HG03565 (cell line): ENCODE data around the gene MAEA.

Source experiments
- ATAC-seq: cut with Tn5 transposase; IDR thresholded peaks from one replicate; pipeline ENCODE4 v1.9.1; 2021; ENCODE audit warnings: mild to moderate bottlenecking, moderate library complexity; ENCODE audit not compliant: unreplicated experiment

MAEA gene

GRCh38 chr4:1349359-1350168 lies 59.9 kb downstream of the MAEA start:
- no peak for ATAC-seq

DNA sequence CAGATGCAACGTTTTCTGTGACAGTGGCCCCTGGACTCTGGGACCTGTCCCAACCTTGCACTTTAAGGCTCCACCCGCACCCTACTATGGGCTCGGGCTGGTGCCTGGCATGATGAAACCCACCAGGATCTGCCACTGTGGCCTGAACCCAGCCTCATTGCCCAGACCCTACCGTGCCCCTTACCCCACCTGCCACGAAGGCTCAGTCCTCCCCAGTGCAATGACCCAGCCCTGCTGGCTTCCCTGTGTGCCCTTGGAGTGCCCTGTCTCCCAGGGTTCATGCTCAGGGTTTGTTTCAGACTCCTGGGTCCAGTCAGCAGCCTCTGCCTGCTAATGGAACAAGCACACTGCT lies 60.5 kb downstream of the MAEA start:
- ATAC-seq: no peak

GRCh38 chr4:1351854-1352566 lies 62.3 kb downstream of the MAEA start:
- ATAC-seq: no peak

GRCh38 chr4:1352567-1352900 lies 62.8 kb downstream of the MAEA start:
- no peak for ATAC-seq

GRCh38 chr4:1353186-1354055 lies 63.7 kb downstream of the MAEA start:
- ATAC-seq: no peak

GRCh38 chr4:1354136-1354982 lies 64.7 kb downstream of the MAEA start:
- no peak for ATAC-seq

DNA sequence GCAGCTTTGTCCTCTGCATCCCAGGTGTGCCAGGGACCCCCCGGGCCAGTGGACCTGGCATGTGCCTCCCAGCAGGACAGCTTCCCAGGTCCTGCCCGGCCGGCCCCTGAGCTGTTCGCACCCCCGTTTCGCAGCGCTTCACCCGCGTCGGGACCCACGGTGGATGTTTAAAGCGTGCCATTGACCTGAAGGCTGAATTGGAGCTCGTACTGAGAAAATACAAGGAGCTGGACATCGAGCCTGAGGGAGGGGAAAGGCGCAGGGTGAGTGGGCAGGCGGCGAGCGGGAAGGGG lies 65.2 kb downstream of the MAEA start:
- ATAC-seq: no peak

GRCh38 chr4:1355378-1355777 lies 65.7 kb downstream of the MAEA start:
- ATAC-seq: no peak

GRCh38 chr4:1356181-1356998 lies 66.7 kb downstream of the MAEA start:
- ATAC-seq: no peak

GRCh38 chr4:1357356-1358248 lies 67.9 kb downstream of the MAEA start:
- no peak for ATAC-seq

GRCh38 chr4:1358421-1359143 lies 68.9 kb downstream of the MAEA start:
- no peak for ATAC-seq

DNA sequence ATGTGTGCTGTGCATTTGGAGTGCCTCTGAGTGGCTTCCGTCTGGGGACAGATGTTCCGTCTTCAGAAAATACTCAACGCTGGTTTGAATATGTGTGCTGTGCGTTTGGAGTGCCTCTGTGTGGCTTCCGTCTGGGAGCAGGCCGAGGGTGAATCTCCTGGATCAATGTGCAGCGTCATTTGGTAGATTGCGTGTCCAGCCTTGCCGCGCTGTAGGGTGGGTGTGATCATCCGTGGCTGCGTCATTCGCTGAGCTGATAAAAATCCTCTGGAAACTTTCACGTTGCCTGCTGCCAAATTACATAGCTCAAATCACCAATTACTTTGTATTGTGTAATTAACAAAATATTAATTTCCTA lies 69.4 kb downstream of the MAEA start:
- ATAC-seq: no peak

- ATAC-seq: no peak
These were observed 70.3 kb downstream of the MAEA start for GRCh38 chr4:1359976-1360375.

- no peak for ATAC-seq
These were observed 71.0 kb downstream of the MAEA start for GRCh38 chr4:1360423-1361283.

DNA sequence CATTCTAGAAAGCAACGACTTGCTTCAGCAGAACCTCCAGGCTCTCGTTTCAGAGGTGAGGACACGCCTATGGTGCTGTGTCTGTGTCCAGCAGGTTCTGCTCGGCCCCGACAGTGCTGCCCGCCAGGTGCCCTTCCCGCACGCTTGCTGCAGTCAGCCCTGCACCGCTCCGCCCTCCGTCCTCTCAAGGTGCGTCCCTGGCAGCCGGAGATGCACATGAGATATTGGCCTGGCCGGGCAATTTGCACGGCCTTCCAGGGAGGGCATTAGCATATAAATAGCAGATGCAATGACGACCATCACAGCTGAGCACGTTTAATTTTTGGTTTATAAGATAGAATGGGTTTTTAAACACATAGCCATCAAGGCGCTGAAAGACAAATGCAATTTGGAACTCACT lies 71.7 kb downstream of the MAEA start:
- no peak for ATAC-seq

GRCh38 chr4:1362046-1362445 lies 72.4 kb downstream of the MAEA start:
- ATAC-seq: no peak

DNA sequence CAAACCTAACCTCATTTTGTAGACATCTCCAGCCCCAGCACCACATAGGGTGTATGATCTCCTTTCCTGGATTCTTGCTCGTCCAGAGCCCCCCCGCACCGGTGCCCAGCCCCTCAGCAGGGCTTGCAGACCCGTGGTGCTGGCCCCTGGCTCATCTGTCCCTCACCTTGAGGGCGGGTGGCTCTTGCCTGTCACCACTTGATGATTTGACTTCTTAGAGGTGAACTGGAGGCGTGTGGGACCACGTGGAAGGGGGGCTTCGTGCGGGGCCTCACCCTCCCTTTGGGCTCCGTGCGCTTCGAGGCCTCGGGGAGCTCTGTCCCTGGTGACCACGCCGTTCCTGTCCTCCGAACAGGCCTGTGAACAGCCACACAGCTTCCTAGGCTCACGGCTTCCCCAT lies 72.8 kb downstream of the MAEA start:
- ATAC-seq: no peak

GRCh38 chr4:1363513-1363912 lies 73.8 kb downstream of the MAEA start:
- ATAC-seq: no peak
